ENCODE data around the gene STPG3. TPM values are rescaled to one million over a fixed set of nuclear protein-coding genes. Genes with fewer than 3 reads are reported as not detected.

The STPG3 gene
- total and polyA plus RNA-seq, 4 donors, result not detected

DNA sequence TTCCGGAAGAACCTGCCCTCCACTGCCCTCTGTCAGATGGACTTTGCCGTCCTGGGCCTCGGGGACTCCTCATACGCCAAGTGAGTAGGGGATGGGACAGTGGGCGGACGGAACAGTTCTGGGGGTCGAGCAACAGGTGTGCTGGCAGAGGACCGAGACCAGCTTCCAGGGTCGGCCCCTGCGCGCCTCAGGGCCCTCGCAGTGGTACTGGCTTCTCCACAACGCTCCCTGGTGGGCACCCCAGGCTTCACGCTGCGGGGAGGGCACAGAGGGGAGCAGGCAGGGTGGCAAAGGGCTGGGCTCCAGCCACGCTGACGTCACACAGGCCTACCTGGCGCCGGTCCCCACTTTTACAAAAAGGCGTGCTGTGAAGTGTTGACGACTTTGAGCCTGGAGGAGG lies 38.6 kb upstream of the STPG3 start:
- no peaks in the 10 kb centered on the region for H3K27me3 ChIP-seq (ENCODE audit: control insufficient read depth in 4 of 4, insufficient read depth in 4 of 4, low read length in 3 of 4)
- H3K4me1 ChIP-seq (ENCODE audit: control insufficient read depth in 4 of 4, insufficient read depth in 4 of 4, low read length in 3 of 4), result no peaks in the 10 kb centered on the region
- TF ChIP-seq RAD21 (IDR thresholded peaks at IDR 0.05) (no peak), EGR1 (IDR thresholded peaks at IDR 0.05; ENCODE audit: low read depth in 2 of 2) (no peak), SP1 (IDR thresholded peaks at IDR 0.05) (no peak), FOXA2 (IDR thresholded peaks at IDR 0.05) (no peak), TAF1 (conservative IDR thresholded peaks at IDR 0.05) (no peak), YY1 (IDR thresholded peaks at IDR 0.05) (no peak), HNF4G (IDR thresholded peaks at IDR 0.05) (no peak), HNF4A (conservative IDR thresholded peaks at IDR 0.05) (no peak), FOXA1 (IDR thresholded peaks at IDR 0.05) (no peak), CTCF (IDR thresholded peaks at IDR 0.05; ENCODE audit: low read depth, low read length, missing input control) (no peak)
- H3K9me3 ChIP-seq (ENCODE audit: control insufficient read depth in 4 of 4, low read length in 3 of 4), result no peaks in the 10 kb centered on the region
- H3K9ac ChIP-seq (ENCODE audit: low read depth in 1 of 2, low read length in 2 of 2), result no peak overlapping the region
- 91% methylated on average over 21 of the region's 21 CpGs for WGBS
- H3K4me3 ChIP-seq (ENCODE audit: low read depth in 1 of 3, low read length in 3 of 3), result no peak overlapping the region
- DNase-seq (ENCODE audit: low spot score), result no peak
- H3K36me3 ChIP-seq (ENCODE audit: control insufficient read depth in 4 of 4, insufficient read depth in 3 of 4, low read depth in 1 of 4, low read length in 3 of 4), result peaks cover 0 to 11% (median under 1%) of the 10 kb centered on the region in 4 donors
- H3K27ac ChIP-seq (ENCODE audit: low read depth in 1 of 2, low read length in 2 of 2), result no peak overlapping the region

DNA sequence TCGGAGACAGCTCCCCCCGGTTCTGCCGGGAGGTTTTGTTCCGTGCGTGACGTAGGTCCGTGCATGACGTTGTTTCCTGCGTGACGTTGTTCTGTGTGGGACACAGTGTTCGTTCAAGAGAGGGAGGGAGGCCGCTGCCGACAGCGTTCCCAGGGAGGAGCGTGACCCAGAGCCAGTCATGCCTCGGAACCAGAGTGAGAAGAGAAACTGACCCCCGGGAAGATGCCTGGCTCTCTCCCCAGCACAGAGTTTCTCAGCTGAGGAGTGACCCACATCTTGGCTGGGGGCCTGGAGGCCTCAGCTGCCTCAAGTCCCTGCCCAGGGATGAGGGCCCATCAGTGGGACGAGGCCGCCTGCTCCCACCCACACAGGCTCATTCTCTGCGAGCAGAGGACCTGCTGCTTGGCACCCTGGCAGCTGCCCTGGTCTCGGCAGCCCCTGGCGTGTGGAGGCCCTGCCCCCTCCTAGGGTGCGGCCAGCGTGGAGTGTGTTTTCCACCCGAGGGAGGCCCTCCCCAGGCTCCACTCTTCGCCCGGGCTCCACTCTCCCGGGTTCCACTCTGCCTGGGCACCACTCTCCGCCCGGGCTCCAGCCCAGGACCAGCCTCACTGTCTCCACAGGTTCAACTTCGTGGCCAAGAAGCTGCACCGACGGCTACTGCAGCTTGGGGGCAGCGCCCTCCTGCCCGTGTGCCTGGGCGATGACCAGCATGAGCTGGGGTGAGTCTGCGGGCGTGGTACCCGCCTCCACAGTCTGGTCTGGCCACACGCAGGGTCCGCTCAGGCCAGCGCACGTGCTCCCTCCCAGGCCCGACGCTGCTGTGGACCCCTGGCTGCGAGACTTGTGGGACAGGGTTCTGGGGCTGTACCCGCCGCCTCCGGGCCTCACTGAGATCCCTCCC lies 37.7 kb upstream of the STPG3 start:
- H3K9me3 ChIP-seq (ENCODE audit: control insufficient read depth in 4 of 4, low read length in 3 of 4), result no peaks in the 10 kb centered on the region
- DNase-seq (ENCODE audit: low spot score), result no peak
- no peak overlapping the region for H3K4me3 ChIP-seq (ENCODE audit: low read depth in 1 of 3, low read length in 3 of 3)
- no peak overlapping the region for H3K27ac ChIP-seq (ENCODE audit: low read depth in 1 of 2, low read length in 2 of 2)
- no peaks in the 10 kb centered on the region for H3K27me3 ChIP-seq (ENCODE audit: control insufficient read depth in 4 of 4, insufficient read depth in 4 of 4, low read length in 3 of 4)
- WGBS, result 94% methylated on average over 49 of the region's 49 CpGs
- no peak overlapping the region for H3K9ac ChIP-seq (ENCODE audit: low read depth in 1 of 2, low read length in 2 of 2)
- peaks cover 0 to 11% (median under 1%) of the 10 kb centered on the region in 4 donors for H3K36me3 ChIP-seq (ENCODE audit: control insufficient read depth in 4 of 4, insufficient read depth in 3 of 4, low read depth in 1 of 4, low read length in 3 of 4)
- H3K4me1 ChIP-seq (ENCODE audit: control insufficient read depth in 4 of 4, insufficient read depth in 4 of 4, low read length in 3 of 4), result peaks cover 0 to 7% (median under 1%) of the 10 kb centered on the region in 4 donors
- no peak for TF ChIP-seq JUND (IDR thresholded peaks at IDR 0.05)

DNA sequence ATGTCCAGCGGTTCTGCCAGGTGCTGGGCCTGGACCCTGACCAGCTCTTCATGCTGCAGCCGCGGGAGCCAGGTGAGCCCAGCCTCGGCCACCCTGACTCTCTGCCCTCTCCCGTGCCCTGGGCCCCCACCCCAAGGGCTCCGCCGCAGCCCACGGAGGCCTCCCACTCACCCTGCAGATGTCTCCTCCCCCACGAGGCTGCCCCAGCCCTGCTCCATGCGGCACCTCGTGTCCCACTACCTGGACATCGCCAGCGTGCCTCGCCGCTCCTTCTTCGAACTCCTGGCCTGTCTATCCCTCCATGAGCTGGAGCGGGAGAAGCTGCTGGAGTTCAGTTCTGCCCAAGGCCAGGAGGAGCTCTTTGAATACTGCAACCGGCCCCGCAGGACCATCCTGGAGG lies 36.5 kb upstream of the STPG3 start:
- 95% methylated on average over 19 of the region's 19 CpGs for WGBS
- H3K27me3 ChIP-seq (ENCODE audit: control insufficient read depth in 4 of 4, insufficient read depth in 4 of 4, low read length in 3 of 4), result no peaks in the 10 kb centered on the region
- H3K4me1 ChIP-seq (ENCODE audit: control insufficient read depth in 4 of 4, insufficient read depth in 4 of 4, low read length in 3 of 4), result peaks cover 0 to 12% (median 4%) of the 10 kb centered on the region in 4 donors
- no peaks in the 10 kb centered on the region for H3K9me3 ChIP-seq (ENCODE audit: control insufficient read depth in 4 of 4, low read length in 3 of 4)
- no peak for DNase-seq (ENCODE audit: low spot score)
- no peak overlapping the region for H3K27ac ChIP-seq (ENCODE audit: low read depth in 1 of 2, low read length in 2 of 2)
- no peak overlapping the region for H3K9ac ChIP-seq (ENCODE audit: low read depth in 1 of 2, low read length in 2 of 2)
- H3K36me3 ChIP-seq (ENCODE audit: control insufficient read depth in 4 of 4, insufficient read depth in 3 of 4, low read depth in 1 of 4, low read length in 3 of 4), result peaks cover 0 to 5% (median under 1%) of the 10 kb centered on the region in 4 donors
- no peak overlapping the region for H3K4me3 ChIP-seq (ENCODE audit: low read depth in 1 of 3, low read length in 3 of 3)
- TF ChIP-seq, protein P1, sequence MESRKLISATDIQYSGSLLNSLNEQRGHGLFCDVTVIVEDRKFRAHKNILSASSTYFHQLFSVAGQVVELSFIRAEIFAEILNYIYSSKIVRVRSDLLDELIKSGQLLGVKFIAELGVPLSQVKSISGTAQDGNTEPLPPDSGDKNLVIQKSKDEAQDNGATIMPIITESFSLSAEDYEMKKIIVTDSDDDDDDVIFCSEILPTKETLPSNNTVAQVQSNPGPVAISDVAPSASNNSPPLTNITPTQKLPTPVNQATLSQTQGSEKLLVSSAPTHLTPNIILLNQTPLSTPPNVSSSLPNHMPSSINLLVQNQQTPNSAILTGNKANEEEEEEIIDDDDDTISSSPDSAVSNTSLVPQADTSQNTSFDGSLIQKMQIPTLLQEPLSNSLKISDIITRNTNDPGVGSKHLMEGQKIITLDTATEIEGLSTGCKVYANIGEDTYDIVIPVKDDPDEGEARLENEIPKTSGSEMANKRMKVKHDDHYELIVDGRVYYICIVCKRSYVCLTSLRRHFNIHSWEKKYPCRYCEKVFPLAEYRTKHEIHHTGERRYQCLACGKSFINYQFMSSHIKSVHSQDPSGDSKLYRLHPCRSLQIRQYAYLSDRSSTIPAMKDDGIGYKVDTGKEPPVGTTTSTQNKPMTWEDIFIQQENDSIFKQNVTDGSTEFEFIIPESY (IDR thresholded peaks at IDR 0.05), result no peak

All from liver (tissue), 9 donors.